ENCODE results near the gene CTSA. TPM values are rescaled to one million over a fixed set of nuclear protein-coding genes. Genes with fewer than 3 reads are reported as not detected.

The CTSA gene
- total and polyA plus RNA-seq, 10 donors: 56.6 to 203 (median 176) TPM

DNA sequence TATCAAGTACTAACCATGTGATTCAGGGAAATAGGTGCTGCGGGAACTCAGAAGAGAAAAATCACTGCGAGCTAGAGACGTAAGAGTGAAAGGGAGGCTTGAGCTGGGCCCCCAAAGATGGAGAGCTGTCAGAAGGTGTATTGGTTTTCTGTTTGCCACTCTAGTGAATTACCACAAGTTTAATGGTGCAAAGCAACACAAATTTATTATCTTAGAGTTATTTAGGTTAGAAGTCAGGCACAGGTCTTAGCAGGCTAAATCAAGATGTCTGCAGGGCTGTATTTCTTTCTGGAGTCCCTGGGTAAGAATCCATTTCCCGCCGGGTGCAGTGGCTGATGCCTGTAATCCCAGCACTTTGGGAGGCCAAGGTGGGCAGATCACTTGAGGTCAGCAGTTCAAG lies 31.2 kb upstream of the CTSA start:
- Histone ChIP-seq H3K27ac (no peak overlapping the region), H3K27me3 (replicated peaks in 1 of 7) (no peaks in the 10 kb centered on the region), H3K9me3 (no peaks in the 10 kb centered on the region), H3K4me3 (no peak overlapping the region), H3K36me3 (peaks cover 0 to 5% (median 0%) of the 10 kb centered on the region in 6 donors), H3K4me1 (peaks cover 23 to 55% (median 30%) of the 10 kb centered on the region in 6 donors)
- 95 to 97% (median 95%) methylated on average over 5 of the region's 5 CpGs for WGBS, 5 donors
- TF ChIP-seq POLR2AphosphoS5 (IDR thresholded peaks at IDR 0.05) (no peak), CTCF (IDR thresholded peaks at IDR 0.05 in 8 of 11, conservative IDR thresholded peaks at IDR 0.05 in 3 of 11) (no peak), POLR2A (IDR thresholded peaks at IDR 0.05) (no peak)
- intact Hi-C loops (cut with DNase I; ENCODE audit: low total_unique reads): no loop called here
- DNase-seq: no peak

- no peaks in the 10 kb centered on the region for H3K36me3 ChIP-seq
- intact Hi-C loops (cut with DNase I; ENCODE audit: low total_unique reads): no loop called here
- DNase-seq: no peak
These were observed 30.4 kb upstream of the CTSA start for GRCh38 chr20:45860560-45861220.

GRCh38 chr20:45861221-45862075 lies 29.7 kb upstream of the CTSA start:
- intact Hi-C loops (cut with DNase I; ENCODE audit: low total_unique reads): no loop called here

More at GRCh38 chr20:45860560-45861220, 30.4 kb upstream of the CTSA start:
- 69 to 81% (median 77%) methylated on average over 7 of the region's 7 CpGs for WGBS, 5 donors
- peaks cover 17 to 47% (median 22%) of the 10 kb centered on the region in 6 donors for H3K4me1 ChIP-seq
- no peak overlapping the region for H3K4me3 ChIP-seq
- H3K27ac ChIP-seq: no peak overlapping the region
- no peaks in the 10 kb centered on the region for H3K9me3 ChIP-seq
- no peaks in the 10 kb centered on the region for H3K27me3 ChIP-seq (replicated peaks in 1 of 7)
- TF ChIP-seq POLR2A (IDR thresholded peaks at IDR 0.05) (no peak), POLR2AphosphoS5 (IDR thresholded peaks at IDR 0.05) (no peak), CTCF (IDR thresholded peaks at IDR 0.05 in 8 of 11, conservative IDR thresholded peaks at IDR 0.05 in 3 of 11) (no peak)

More at GRCh38 chr20:45861221-45862075, 29.7 kb upstream of the CTSA start:
- no peak for TF ChIP-seq CTCF (IDR thresholded peaks at IDR 0.05 in 8 of 11, conservative IDR thresholded peaks at IDR 0.05 in 3 of 11)
- no peak for TF ChIP-seq POLR2A (IDR thresholded peaks at IDR 0.05)
- no peak for TF ChIP-seq POLR2AphosphoS5 (IDR thresholded peaks at IDR 0.05)
- Histone ChIP-seq H3K4me3 (no peak overlapping the region), H3K27me3 (replicated peaks in 1 of 7) (no peaks in the 10 kb centered on the region), H3K4me1 (peaks cover 9 to 39% (median 15%) of the 10 kb centered on the region in 6 donors), H3K27ac (no peak overlapping the region), H3K36me3 (no peaks in the 10 kb centered on the region), H3K9me3 (no peaks in the 10 kb centered on the region)
- no peak for DNase-seq
- whole genome bisulfite sequencing, 5 donors: 89 to 96% (median 93%) methylated on average over 7 of the region's 7 CpGs
